HepG2 (cell line): ENCODE data around the gene RNF5. TPM values are rescaled to one million over a fixed set of nuclear protein-coding genes. Genes with fewer than 3 reads are reported as not detected.

Source experiments
- AFF4 ChIP-seq: sonication (generic); formaldehyde crosslinking; IDR thresholded peaks from 2 replicates; pipeline ENCODE4 v1.4.0; 2020; ENCODE audit warnings: missing genetic modification reagents
- ATF6 ChIP-seq: sonication (generic); formaldehyde crosslinking; conservative IDR thresholded peaks from 2 replicates; pipeline ENCODE4 v1.4.0; 2020; ENCODE audit warnings: missing genetic modification reagents
- ELF1 ChIP-seq: sonication (generic); formaldehyde crosslinking; IDR thresholded peaks from 2 replicates; pipeline ENCODE4 v1.4.0; 2020; ENCODE audit warnings: missing genetic modification reagents
- GATAD1 ChIP-seq: IDR thresholded peaks from 2 replicates; pipeline ENCODE4 v1.6.1; 2016; ENCODE audit warnings: missing genetic modification reagents, missing compliant biosample characterization
- HNRNPUL1 ChIP-seq: fragments of 200-400 bp; formaldehyde crosslinking; IDR thresholded peaks from 2 replicates; pipeline ENCODE4 v1.6.1; 2017; ENCODE audit warnings: low read depth, mild to moderate bottlenecking, low read length, moderate library complexity
- IKZF1 ChIP-seq: fragments of 450-650 bp; IDR thresholded peaks from 2 replicates; pipeline ENCODE4 v1.7.1; 2016
- KDM3A ChIP-seq: IDR thresholded peaks from 2 replicates; pipeline ENCODE4 v1.6.1; 2018; ENCODE audit warnings: low read depth, missing compliant biosample characterization
- KLF12 ChIP-seq: sonication (generic); formaldehyde crosslinking; IDR thresholded peaks from 2 replicates; pipeline ENCODE4 v1.4.0; 2020; ENCODE audit warnings: missing genetic modification reagents, borderline replicate concordance
- MXD4 ChIP-seq: IDR thresholded peaks from 2 replicates; pipeline ENCODE4 v1.6.1; 2016; ENCODE audit warnings: mild to moderate bottlenecking, missing biosample characterization, missing genetic modification reagents
- SRSF4 ChIP-seq: fragments of 200-400 bp; formaldehyde crosslinking; IDR thresholded peaks from one replicate; pipeline ENCODE4 v1.6.1; 2018; ENCODE audit warnings: mild to moderate bottlenecking, low read depth, low read length, moderate library complexity; ENCODE audit not compliant: poor library complexity, severe bottlenecking
- TEAD2 ChIP-seq: sonication (generic); formaldehyde crosslinking; IDR thresholded peaks from 2 replicates; pipeline ENCODE4 v1.9.0; 2021; ENCODE audit warnings: missing genetic modification reagents
- ZNF34 ChIP-seq: sonication (generic); formaldehyde crosslinking; IDR thresholded peaks from 2 replicates; pipeline ENCODE4 v1.4.0; 2020; ENCODE audit warnings: mild to moderate bottlenecking, missing genetic modification reagents, borderline replicate concordance
- ZNF564 ChIP-seq: sonication (generic); formaldehyde crosslinking; IDR thresholded peaks from 2 replicates; pipeline ENCODE4 v1.8.1; 2023; ENCODE audit warnings: mild to moderate bottlenecking, missing genetic modification reagents
- ZNF580 ChIP-seq: IDR thresholded peaks from 2 replicates; pipeline ENCODE4 v1.6.1; 2016; ENCODE audit warnings: low read depth, borderline replicate concordance
- ZNF740 ChIP-seq: sonication (generic); formaldehyde crosslinking; IDR thresholded peaks from 2 replicates; pipeline ENCODE4 v1.4.0; 2020; ENCODE audit warnings: missing genetic modification reagents
- ZSCAN12 ChIP-seq: sonication (generic); formaldehyde crosslinking; IDR thresholded peaks from 2 replicates; pipeline ENCODE4 v1.9.0; 2021; ENCODE audit warnings: mild to moderate bottlenecking, missing genetic modification reagents
- polyA plus RNA-seq, 8 experiments: library from polyadenylated mRNA; depleted of rRNA in 3 of 8; stranded (reverse) in 7 of 8; unstranded in 1 of 8; fragments of >200 nt; fragmentation: Illumina TruSeq in 4 of 8; extraction: Trizol in 4 of 8; gene quantifications; 2 replicates each; pipeline versions ENCODE4 v1.2.1 to v1.2.3, GENCODE V29; 2011 to 2016; ENCODE audit warnings: low read depth in 4 of 8, missing spikeins in 1 of 8, mixed read lengths in 1 of 8; ENCODE audit not compliant: insufficient read depth in 1 of 8
- total RNA-seq, 5 experiments: library from RNA; depleted of rRNA; stranded (reverse); fragments of >200 nt; fragmentation: Illumina TruSeq; extraction: Trizol; gene quantifications; 2 replicates each; pipeline ENCODE4 v1.2.3, GENCODE V29; 2016; ENCODE audit warnings: low read depth in 1 of 5
- TF ChIP-seq, protein P1 (sequence below): sonication (generic); formaldehyde crosslinking; IDR thresholded peaks from 2 replicates; pipeline ENCODE4 v1.4.0; 2020; ENCODE audit warnings: missing genetic modification reagents, borderline replicate concordance
- TF ChIP-seq, protein P2 (sequence below): sonication (generic); formaldehyde crosslinking; IDR thresholded peaks from 2 replicates; pipeline ENCODE4 v1.5.0; 2020; ENCODE audit warnings: mild to moderate bottlenecking, missing genetic modification reagents

The RNF5 gene
- total and polyA plus RNA-seq, 2 of the 13 experiments (the other 11 are each of a cell fraction or from before 2014, with no cell fraction given), result 98.0 to 131 TPM

DNA sequence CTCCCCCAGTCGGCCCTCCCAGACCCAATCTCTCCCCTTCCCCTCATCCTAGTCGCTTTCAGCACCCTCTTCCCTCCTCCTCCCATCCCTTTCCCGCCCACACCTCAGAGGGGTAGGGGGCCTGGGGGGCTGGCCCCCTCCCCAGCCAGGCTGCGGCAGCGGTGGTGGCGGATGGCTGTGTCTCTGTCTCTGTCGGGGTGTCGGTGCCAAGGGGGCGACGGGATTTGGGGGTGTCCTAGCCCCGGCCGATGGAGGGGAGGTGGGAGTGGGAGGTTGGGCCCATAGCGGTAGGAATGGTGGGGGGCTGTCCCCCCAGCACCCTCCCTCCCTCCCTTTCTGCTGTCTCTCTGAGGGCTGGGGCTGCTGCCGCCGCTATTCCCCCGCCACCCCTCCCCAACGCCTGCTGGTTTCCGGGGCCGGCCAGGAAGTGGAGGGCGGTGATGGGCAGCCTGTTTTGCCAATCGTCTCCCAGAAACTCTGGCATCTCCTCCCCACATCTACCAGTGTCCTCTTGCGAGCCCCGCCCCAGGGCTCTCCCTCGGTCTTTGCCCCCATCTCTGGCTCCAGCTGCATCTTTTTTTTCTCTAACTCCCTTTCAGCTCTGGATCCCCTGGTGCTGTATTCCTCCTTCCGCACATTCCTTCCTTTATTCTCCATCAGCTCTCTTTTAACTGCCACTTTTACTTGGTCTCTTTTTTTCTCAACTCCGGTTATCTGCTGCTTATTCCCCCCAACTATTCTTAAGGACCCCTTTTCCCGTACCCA, 2.3 kb upstream of the RNF5 start, which contains the start of gene AGPAT1 (continued):
- TF ChIP-seq, protein P1, sequence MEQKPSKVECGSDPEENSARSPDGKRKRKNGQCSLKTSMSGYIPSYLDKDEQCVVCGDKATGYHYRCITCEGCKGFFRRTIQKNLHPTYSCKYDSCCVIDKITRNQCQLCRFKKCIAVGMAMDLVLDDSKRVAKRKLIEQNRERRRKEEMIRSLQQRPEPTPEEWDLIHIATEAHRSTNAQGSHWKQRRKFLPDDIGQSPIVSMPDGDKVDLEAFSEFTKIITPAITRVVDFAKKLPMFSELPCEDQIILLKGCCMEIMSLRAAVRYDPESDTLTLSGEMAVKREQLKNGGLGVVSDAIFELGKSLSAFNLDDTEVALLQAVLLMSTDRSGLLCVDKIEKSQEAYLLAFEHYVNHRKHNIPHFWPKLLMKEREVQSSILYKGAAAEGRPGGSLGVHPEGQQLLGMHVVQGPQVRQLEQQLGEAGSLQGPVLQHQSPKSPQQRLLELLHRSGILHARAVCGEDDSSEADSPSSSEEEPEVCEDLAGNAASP (CRISPR knock-in tag), result no peak; the same call in 1 of the 2 replicates
- no peak for TF ChIP-seq ZNF34 (CRISPR knock-in tag)
- TF ChIP-seq TEAD2, result no peak
- TF ChIP-seq HNRNPUL1, result no peak
- no peak; the same call in 1 of the 2 replicates for TF ChIP-seq IKZF1
- peak; percentile 59; the same call in 1 of the 2 replicates for TF ChIP-seq KDM3A
- TF ChIP-seq AFF4, result no peak
- TF ChIP-seq ZSCAN12 (CRISPR knock-in tag), result no peak
- 0 out of 2 replicates have a peak, but pooled peaks have one; percentile 9 for TF ChIP-seq ZNF564
- no peak; the same call in 1 of the 2 replicates for TF ChIP-seq ZNF580 (CRISPR knock-in tag)
- no peak for TF ChIP-seq SRSF4
- peak; percentile 39; the same call in 1 of the 2 replicates for TF ChIP-seq ATF6
- TF ChIP-seq, protein P2, sequence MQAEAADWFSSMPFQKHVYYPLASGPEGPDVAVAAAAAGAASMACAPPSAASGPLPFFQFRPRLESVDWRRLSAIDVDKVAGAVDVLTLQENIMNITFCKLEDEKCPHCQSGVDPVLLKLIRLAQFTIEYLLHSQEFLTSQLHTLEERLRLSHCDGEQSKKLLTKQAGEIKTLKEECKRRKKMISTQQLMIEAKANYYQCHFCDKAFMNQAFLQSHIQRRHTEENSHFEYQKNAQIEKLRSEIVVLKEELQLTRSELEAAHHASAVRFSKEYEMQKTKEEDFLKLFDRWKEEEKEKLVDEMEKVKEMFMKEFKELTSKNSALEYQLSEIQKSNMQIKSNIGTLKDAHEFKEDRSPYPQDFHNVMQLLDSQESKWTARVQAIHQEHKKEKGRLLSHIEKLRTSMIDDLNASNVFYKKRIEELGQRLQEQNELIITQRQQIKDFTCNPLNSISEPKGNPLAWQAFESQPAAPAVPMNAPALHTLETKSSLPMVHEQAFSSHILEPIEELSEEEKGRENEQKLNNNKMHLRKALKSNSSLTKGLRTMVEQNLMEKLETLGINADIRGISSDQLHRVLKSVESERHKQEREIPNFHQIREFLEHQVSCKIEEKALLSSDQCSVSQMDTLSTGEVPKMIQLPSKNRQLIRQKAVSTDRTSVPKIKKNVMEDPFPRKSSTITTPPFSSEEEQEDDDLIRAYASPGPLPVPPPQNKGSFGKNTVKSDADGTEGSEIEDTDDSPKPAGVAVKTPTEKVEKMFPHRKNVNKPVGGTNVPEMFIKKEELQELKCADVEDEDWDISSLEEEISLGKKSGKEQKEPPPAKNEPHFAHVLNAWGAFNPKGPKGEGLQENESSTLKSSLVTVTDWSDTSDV (CRISPR knock-in tag), result peak; percentile 71; the same call in 1 of the 2 replicates
- TF ChIP-seq KLF12 (CRISPR knock-in tag), result peak; percentile 83
- peak; percentile 67 for TF ChIP-seq GATAD1 (CRISPR knock-in tag)
- no peak for TF ChIP-seq ZNF740 (CRISPR knock-in tag)
- peak; percentile 80 for TF ChIP-seq ELF1 (CRISPR knock-in tag)
- no peak; the same call in 1 of the 2 replicates for TF ChIP-seq MXD4
